HL-60 (cell line): Measurements from ENCODE around the gene RTL10.

ENCODE experiments used
- DNase-seq, 2 experiments: peaks; one replicate each; pipeline ENCODE4 v3.0.0-alpha.2; 2010 to 2020; ENCODE audit warnings: low read depth in 1 of 2, low spot score in 1 of 2
- H3K27ac ChIP-seq: fragments of 250-450 bp; sonication (Bioruptor Pico); replicated peaks from 2 replicates; pipeline ENCODE4 v1.5.1; 2020; ENCODE audit warnings: mild to moderate bottlenecking, moderate library complexity
- H3K27me3 ChIP-seq: fragments of 250-450 bp; sonication (Bioruptor Pico); 2 replicates; pipeline ENCODE4 v1.5.1; 2021; ENCODE audit warnings: mild to moderate bottlenecking, moderate library complexity; ENCODE audit not compliant: insufficient read depth, poor library complexity, severe bottlenecking
- H3K4me3 ChIP-seq: replicated peaks from 2 replicates; pipeline ENCODE4 v1.5.1; 2011; ENCODE audit warnings: mild to moderate bottlenecking, control low read depth, low read length; ENCODE audit not compliant: insufficient read depth
- GABPA ChIP-seq: IDR thresholded peaks from 2 replicates; pipeline ENCODE4 v1.6.1; 2012; ENCODE audit warnings: low read depth
- POLR2AphosphoS5 ChIP-seq: IDR thresholded peaks from 2 replicates; pipeline ENCODE4 v1.6.1; 2012; ENCODE audit warnings: low read depth
- SPI1 ChIP-seq: IDR thresholded peaks from 2 replicates; pipeline ENCODE4 v1.6.1; 2012; ENCODE audit warnings: low read depth, mild to moderate bottlenecking, borderline replicate concordance
- TF ChIP-seq, protein P1 (sequence below): IDR thresholded peaks from 2 replicates; pipeline ENCODE4 v1.6.1; 2012; ENCODE audit warnings: low read depth; ENCODE audit not compliant: insufficient replicate concordance
- TF ChIP-seq, protein P2 (sequence below): IDR thresholded peaks from one replicate; pipeline ENCODE4 v1.5.1; 2011; ENCODE audit warnings: low read length, control low read depth, inconsistent platforms; ENCODE audit not compliant: insufficient read depth

The RTL10 gene

DNA sequence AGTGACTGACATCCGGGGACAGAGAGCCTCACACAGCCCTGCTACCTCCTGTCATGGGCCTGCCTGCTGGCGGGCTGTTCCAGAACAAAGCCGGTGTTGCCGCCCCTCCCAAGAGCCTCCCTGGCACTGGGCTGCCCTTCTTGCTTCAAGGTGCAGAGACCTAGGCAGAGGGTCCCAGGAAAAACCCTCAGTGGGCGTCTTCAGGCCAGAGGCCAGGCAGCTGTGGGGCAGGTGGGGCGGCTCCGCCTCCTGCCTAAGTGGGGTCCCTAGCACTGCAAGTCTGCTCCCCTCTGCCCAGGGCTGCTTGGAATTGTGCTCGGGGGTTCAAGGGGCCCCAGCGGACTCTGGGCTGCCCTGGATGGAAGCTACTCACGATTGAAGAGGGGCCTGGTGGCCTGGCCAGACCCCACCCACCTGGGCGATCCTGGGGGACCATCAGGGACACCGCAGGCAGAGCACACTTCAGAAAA, 20.4 kb upstream of the RTL10 start:
- Histone ChIP-seq H3K4me3 (no peak overlapping the region), H3K27me3 (no peaks in the 10 kb centered on the region), H3K27ac (no peak overlapping the region)
- no peak for DNase-seq
- TF ChIP-seq SPI1 (no peak), GABPA (no peak)
- TF ChIP-seq, protein P1, sequence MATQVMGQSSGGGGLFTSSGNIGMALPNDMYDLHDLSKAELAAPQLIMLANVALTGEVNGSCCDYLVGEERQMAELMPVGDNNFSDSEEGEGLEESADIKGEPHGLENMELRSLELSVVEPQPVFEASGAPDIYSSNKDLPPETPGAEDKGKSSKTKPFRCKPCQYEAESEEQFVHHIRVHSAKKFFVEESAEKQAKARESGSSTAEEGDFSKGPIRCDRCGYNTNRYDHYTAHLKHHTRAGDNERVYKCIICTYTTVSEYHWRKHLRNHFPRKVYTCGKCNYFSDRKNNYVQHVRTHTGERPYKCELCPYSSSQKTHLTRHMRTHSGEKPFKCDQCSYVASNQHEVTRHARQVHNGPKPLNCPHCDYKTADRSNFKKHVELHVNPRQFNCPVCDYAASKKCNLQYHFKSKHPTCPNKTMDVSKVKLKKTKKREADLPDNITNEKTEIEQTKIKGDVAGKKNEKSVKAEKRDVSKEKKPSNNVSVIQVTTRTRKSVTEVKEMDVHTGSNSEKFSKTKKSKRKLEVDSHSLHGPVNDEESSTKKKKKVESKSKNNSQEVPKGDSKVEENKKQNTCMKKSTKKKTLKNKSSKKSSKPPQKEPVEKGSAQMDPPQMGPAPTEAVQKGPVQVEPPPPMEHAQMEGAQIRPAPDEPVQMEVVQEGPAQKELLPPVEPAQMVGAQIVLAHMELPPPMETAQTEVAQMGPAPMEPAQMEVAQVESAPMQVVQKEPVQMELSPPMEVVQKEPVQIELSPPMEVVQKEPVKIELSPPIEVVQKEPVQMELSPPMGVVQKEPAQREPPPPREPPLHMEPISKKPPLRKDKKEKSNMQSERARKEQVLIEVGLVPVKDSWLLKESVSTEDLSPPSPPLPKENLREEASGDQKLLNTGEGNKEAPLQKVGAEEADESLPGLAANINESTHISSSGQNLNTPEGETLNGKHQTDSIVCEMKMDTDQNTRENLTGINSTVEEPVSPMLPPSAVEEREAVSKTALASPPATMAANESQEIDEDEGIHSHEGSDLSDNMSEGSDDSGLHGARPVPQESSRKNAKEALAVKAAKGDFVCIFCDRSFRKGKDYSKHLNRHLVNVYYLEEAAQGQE, result no peak
- TF ChIP-seq, protein P2, sequence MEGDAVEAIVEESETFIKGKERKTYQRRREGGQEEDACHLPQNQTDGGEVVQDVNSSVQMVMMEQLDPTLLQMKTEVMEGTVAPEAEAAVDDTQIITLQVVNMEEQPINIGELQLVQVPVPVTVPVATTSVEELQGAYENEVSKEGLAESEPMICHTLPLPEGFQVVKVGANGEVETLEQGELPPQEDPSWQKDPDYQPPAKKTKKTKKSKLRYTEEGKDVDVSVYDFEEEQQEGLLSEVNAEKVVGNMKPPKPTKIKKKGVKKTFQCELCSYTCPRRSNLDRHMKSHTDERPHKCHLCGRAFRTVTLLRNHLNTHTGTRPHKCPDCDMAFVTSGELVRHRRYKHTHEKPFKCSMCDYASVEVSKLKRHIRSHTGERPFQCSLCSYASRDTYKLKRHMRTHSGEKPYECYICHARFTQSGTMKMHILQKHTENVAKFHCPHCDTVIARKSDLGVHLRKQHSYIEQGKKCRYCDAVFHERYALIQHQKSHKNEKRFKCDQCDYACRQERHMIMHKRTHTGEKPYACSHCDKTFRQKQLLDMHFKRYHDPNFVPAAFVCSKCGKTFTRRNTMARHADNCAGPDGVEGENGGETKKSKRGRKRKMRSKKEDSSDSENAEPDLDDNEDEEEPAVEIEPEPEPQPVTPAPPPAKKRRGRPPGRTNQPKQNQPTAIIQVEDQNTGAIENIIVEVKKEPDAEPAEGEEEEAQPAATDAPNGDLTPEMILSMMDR, result no peak

DNA sequence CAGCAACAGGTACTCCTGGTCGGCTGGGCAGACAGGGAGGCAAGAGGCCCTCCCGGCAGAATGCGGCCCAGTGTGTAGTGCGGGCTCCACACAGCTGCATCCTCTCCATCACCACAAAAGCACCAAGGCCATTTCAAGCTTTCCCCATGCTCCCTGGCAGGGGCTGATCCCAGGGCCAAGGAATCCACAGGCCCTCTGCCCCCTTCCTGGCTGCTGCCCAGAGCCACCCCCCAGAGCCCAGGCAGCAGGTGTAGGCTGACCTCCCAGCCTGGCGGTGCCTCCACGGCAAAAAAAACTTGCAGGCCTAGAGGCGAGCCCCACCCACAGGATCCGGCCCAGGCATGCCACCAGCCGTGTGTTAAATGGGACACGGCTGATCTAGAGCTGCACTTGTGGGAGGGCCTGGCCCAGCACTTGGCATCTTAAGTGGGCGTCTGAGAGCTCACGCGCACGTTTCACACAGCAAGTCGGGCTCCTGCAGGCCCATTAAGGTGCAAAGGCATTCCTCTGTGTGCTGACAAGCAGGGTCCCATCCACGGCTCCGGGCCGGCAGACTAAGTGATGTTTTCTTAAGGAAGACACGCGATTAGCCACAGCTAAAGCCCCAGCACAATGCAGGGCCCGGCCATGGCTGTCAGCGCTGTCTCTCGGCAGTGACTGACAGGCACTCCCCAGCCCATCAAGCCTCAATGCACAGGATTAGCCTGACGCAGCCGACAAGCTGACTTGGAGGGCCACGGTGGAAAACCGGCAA, 19.8 kb upstream of the RTL10 start:
- Histone ChIP-seq H3K27me3 (no peaks in the 10 kb centered on the region), H3K4me3 (no peak overlapping the region), H3K27ac (no peak overlapping the region)
- TF ChIP-seq POLR2AphosphoS5 (no peak), SPI1 (no peak), GABPA (no peak)
- TF ChIP-seq, protein P1, result no peak
- TF ChIP-seq, protein P2, result no peak
- no peak for DNase-seq

DNA sequence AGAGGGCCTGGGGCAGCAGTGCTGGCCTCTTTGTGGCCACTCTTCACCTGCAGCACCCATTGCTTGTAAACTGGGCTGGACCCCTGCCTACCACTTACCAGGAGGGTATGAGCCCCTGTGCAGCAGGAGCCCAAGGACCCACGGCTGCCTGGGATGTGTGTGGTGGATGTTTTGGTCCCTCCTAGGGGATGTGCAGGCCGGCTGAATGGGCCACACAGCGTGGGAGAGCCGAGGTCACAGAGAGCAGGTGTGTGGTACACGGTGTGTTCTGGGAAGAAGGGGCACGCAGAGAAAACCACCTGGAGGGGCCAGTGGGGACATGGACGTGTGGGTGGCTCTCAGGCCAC, 19.3 kb upstream of the RTL10 start:
- TF ChIP-seq GABPA (no peak), POLR2AphosphoS5 (no peak), SPI1 (no peak)
- TF ChIP-seq, protein P1, result no peak
- TF ChIP-seq, protein P2, result no peak
- no peaks in the 10 kb centered on the region for H3K27me3 ChIP-seq
- no peak overlapping the region for H3K4me3 ChIP-seq
- no peak for DNase-seq
- no peak overlapping the region for H3K27ac ChIP-seq
